ENCODE data around the gene PABPN1L.
A peak's percentile ranks its signal among the peaks of the same experiment; 100 is the strongest.

PABPN1L gene

DNA sequence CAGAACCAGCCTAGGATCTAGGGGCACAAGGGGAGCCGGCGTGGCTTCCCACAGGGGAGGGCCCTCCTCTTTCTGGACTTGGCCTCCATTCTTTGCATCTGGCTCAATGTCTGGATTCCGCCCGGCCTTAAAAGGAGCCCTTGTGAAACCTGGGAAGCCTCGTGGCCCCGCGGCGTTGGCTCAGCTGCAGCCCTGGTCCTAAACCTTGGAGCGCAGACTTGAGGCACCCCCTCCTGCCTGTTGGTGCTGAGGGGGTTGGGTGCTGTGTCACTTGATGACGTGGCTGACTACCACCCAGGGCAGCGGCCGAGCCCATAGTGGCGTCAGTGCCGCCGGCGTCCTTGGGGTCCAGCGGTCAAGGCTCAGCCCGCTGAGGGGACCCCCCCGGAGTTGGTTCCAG is 5.1 kb downstream of the PABPN1L start:
- H3K4me3 ChIP-seq (ENCODE audit: low read length): no peak overlapping the region
- no peak overlapping the region for H3K4ac ChIP-seq (ENCODE audit: low read depth, low read length)
- H4K8ac ChIP-seq (ENCODE audit: low read depth, low read length): no peak overlapping the region
- H2BK120ac ChIP-seq (ENCODE audit: low read depth, low read length): no peak overlapping the region
- peaks cover 6% of the 10 kb centered on the region for H3K79me1 ChIP-seq (ENCODE audit: low read length)
- H2BK5ac ChIP-seq (ENCODE audit: low read length): no peak overlapping the region
- H4K5ac ChIP-seq (ENCODE audit: low read length): no peak overlapping the region
- no peak overlapping the region for H3K4me2 ChIP-seq (ENCODE audit: low read length)
- no peak for DNase-seq
- no CpG with 5 or more reads among the region's 19 CpGs for WGBS (ENCODE audit: extremely low coverage, insufficient coverage, low lambda C conversion rate)
- H3K56ac ChIP-seq (ENCODE audit: low read length): no peak overlapping the region
- no peak overlapping the region for H3K18ac ChIP-seq (ENCODE audit: low read length)
- H2AK5ac ChIP-seq (ENCODE audit: low read length): no peak overlapping the region
- no peak overlapping the region for H3K9ac ChIP-seq (ENCODE audit: low read length)
- H2BK15ac ChIP-seq (replicated peaks; ENCODE audit: low read depth): no peak overlapping the region
- H3K36me3 ChIP-seq (ENCODE audit: control insufficient read depth, insufficient read depth, low read length): no peaks in the 10 kb centered on the region
- H3K4me1 ChIP-seq (ENCODE audit: control insufficient read depth, low read depth, low read length): peaks cover 2% of the 10 kb centered on the region
- no peaks in the 10 kb centered on the region for H3K27me3 ChIP-seq (ENCODE audit: insufficient read depth, low read length, poor library complexity)
- no peak overlapping the region for H3K23ac ChIP-seq (ENCODE audit: low read length)
- no peak overlapping the region for H3K27ac ChIP-seq (ENCODE audit: low read depth, low read length)
- no peaks in the 10 kb centered on the region for H3K79me2 ChIP-seq (ENCODE audit: control insufficient read depth, insufficient read depth, low read length)

DNA sequence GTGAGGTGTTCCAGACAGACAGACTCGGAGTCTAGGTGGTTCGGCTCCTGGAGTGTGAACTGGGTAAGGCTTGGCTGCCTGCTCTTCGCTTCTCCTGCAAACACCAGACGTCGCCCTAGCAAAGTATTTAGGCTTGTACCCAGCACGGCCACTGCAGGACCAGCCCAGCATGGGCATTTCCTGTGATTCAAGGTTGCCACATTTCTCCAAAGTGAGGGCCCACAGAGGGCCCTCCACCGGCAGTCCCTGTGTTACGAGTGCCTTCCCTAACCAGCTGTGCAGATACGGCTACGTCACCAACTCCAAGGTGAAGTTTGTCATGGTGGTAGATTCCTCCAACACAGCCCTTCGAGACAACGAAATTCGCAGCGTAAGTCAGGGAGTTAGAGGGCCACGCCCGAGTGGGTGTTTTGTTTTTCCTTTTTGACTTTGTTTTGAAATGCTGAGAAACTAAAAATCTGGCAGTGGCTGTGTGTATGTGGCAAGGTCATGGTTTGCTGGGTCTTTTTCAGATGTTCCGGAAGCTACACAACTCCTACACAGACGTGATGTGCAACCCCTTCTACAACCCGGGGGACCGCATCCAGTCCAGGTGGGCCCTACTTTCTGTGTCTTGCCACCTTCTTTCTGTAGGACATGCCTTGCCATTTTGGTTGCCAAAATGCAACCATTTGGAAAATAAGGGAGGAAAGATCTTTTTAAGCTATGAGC is 6.9 kb downstream of the PABPN1L start:
- Histone ChIP-seq H2BK15ac (replicated peaks; ENCODE audit: low read depth) (no peak overlapping the region), H3K27me3 (ENCODE audit: insufficient read depth, low read length, poor library complexity) (no peaks in the 10 kb centered on the region), H3K36me3 (ENCODE audit: control insufficient read depth, insufficient read depth, low read length) (no peaks in the 10 kb centered on the region), H4K5ac (ENCODE audit: low read length) (no peak overlapping the region), H3K27ac (ENCODE audit: low read depth, low read length) (no peak overlapping the region), H3K79me2 (ENCODE audit: control insufficient read depth, insufficient read depth, low read length) (no peaks in the 10 kb centered on the region), H3K4me3 (ENCODE audit: low read length) (no peak overlapping the region), H3K56ac (ENCODE audit: low read length) (no peak overlapping the region), H3K4me2 (ENCODE audit: low read length) (no peak overlapping the region), H2BK5ac (ENCODE audit: low read length) (no peak overlapping the region), H3K9ac (ENCODE audit: low read length) (no peak overlapping the region), H4K8ac (ENCODE audit: low read depth, low read length) (no peak overlapping the region), H3K79me1 (ENCODE audit: low read length) (peaks cover 9% of the 10 kb centered on the region), H3K23ac (ENCODE audit: low read length) (no peak overlapping the region), H3K4me1 (ENCODE audit: control insufficient read depth, low read depth, low read length) (peaks cover 2% of the 10 kb centered on the region), H3K18ac (ENCODE audit: low read length) (no peak overlapping the region), H2AK5ac (ENCODE audit: low read length) (no peak overlapping the region), H3K4ac (ENCODE audit: low read depth, low read length) (no peak overlapping the region), H2BK120ac (ENCODE audit: low read depth, low read length) (no peak overlapping the region)
- DNase-seq: no peak
- WGBS (ENCODE audit: extremely low coverage, insufficient coverage, low lambda C conversion rate): no CpG with 5 or more reads among the region's 20 CpGs

DNA sequence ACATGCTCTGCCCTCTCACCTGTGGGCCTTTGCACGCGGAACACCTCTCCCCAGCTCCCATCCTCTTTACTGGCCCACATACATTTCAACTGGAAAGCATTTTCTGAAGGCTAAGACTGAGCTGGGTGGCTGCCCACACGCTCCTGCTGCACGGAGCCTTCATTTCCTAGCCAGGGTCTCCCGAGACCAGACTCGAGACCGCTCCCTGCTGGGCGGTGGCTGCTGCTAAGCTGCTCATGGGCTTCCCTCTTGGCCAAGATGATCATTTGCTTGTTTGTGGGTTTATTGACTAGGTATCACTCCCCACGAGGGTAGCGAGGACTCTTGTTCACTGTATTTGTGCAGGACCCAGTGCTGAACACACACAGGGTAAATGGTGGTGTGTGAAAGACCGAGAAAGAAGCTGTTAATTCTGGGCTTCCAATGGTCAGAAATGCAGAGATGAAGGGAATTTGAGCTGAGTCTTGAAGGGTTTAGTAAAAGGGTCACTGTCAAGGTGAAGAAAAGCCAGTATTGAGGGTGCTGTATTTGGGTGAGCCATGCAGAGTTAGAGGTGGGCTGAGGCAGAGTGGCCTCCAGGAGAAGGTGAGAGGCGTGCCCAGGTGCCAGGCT is 8.6 kb downstream of the PABPN1L start:
- Histone ChIP-seq H3K4ac (ENCODE audit: low read depth, low read length) (no peak overlapping the region), H4K8ac (ENCODE audit: low read depth, low read length) (no peak overlapping the region), H3K18ac (ENCODE audit: low read length) (no peak overlapping the region), H2AK5ac (ENCODE audit: low read length) (no peak overlapping the region), H2BK120ac (ENCODE audit: low read depth, low read length) (no peak overlapping the region), H3K9ac (ENCODE audit: low read length) (peak overlapping the region; percentile 89), H2BK15ac (replicated peaks; ENCODE audit: low read depth) (no peak overlapping the region), H3K4me2 (ENCODE audit: low read length) (peak overlapping the region; percentile 85), H3K27ac (ENCODE audit: low read depth, low read length) (no peak overlapping the region), H3K23ac (ENCODE audit: low read length) (no peak overlapping the region), H3K79me2 (ENCODE audit: control insufficient read depth, insufficient read depth, low read length) (no peaks in the 10 kb centered on the region), H3K27me3 (ENCODE audit: insufficient read depth, low read length, poor library complexity) (no peaks in the 10 kb centered on the region), H3K4me1 (ENCODE audit: control insufficient read depth, low read depth, low read length) (peaks cover 2% of the 10 kb centered on the region), H3K79me1 (ENCODE audit: low read length) (peaks cover 9% of the 10 kb centered on the region), H3K4me3 (ENCODE audit: low read length) (peak overlapping the region; percentile 94), H4K5ac (ENCODE audit: low read length) (no peak overlapping the region), H2BK5ac (ENCODE audit: low read length) (no peak overlapping the region), H3K56ac (ENCODE audit: low read length) (peak overlapping the region; percentile 96), H3K36me3 (ENCODE audit: control insufficient read depth, insufficient read depth, low read length) (no peaks in the 10 kb centered on the region)
- peak; percentile 83 for DNase-seq
- WGBS (ENCODE audit: extremely low coverage, insufficient coverage, low lambda C conversion rate): no CpG with 5 or more reads among the region's 12 CpGs

DNA sequence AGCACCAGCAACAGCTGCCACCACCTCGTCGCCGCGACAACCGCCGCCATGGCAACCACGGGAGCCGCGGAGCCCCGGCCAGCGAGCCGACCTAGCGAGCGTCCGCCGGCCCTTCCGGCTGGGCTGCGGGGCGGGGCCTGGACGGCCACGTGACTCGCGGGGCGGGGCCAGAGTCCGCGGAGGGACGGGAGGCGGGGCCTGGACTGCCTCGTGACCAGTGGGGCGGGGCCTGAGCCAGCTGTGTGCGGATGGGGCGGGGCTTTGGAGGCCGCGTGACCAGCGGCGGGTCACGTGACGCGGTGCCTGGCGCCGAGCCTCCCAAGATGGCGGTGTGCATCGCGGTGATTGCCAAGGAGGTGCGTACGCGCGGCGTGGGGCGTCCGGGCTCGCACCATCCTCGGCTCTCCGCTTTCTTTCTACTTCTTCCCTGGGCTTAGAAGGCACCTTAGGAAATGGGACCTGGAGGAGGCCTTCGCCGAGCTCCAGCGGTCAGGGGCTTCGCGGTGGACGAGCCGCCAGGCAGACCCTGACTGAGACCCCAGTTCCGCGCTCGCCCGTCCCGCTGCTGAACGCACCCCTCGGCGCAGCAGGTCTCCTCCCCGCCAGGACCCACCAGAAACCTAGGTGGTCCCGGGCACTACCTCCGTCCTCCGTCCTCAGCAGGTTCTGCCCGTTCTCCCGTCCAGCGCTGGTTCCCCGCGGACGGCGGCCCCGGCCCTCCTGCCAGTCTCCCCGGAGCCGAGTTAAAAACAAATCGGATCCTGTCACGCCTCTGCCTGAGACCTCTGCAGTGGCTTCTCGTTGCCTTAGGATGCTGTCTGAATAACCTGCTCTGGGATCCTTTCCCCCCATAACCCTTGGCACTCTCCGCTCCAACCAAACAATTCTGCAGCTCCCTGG is 9.4 kb downstream of the PABPN1L start, which contains the start of the genes GALNS and TRAPPC2L:
GALNS (minus strand) TSS at position 120 of the 900 bp plus-strand sequence; CDS start at position 50, 70 bp downstream.
TRAPPC2L (plus strand) TSS at position 300 of the 900 bp plus-strand sequence; CDS start at position 324, 24 bp downstream.
- Histone ChIP-seq H3K56ac (ENCODE audit: low read length) (peak within 1 kb of the TSS; percentile 96), H4K8ac (ENCODE audit: low read depth, low read length) (no peak within 1 kb of the TSS), H3K18ac (ENCODE audit: low read length) (peak within 1 kb of the TSS; percentile 2), H3K4ac (ENCODE audit: low read depth, low read length) (no peak within 1 kb of the TSS), H3K79me2 (ENCODE audit: control insufficient read depth, insufficient read depth, low read length) (no peaks in the 10 kb centered on the region), H2AK5ac (ENCODE audit: low read length) (no peak within 1 kb of the TSS), H2BK5ac (ENCODE audit: low read length) (no peak within 1 kb of the TSS), H2BK15ac (replicated peaks; ENCODE audit: low read depth) (no peak within 1 kb of the TSS), H2BK120ac (ENCODE audit: low read depth, low read length) (no peak within 1 kb of the TSS), H3K79me1 (ENCODE audit: low read length) (peaks cover 9% of the 10 kb centered on the region), H3K23ac (ENCODE audit: low read length) (peak within 1 kb of the TSS; percentile 85), H4K5ac (ENCODE audit: low read length) (no peak within 1 kb of the TSS), H3K36me3 (ENCODE audit: control insufficient read depth, insufficient read depth, low read length) (no peaks in the 10 kb centered on the region), H3K4me2 (ENCODE audit: low read length) (peak within 1 kb of the TSS; percentile 85), H3K27ac (ENCODE audit: low read depth, low read length) (no peak within 1 kb of the TSS), H3K9ac (ENCODE audit: low read length) (peak within 1 kb of the TSS; percentile 89), H3K4me3 (ENCODE audit: low read length) (peak within 1 kb of the TSS; percentile 94), H3K4me1 (ENCODE audit: control insufficient read depth, low read depth, low read length) (peaks cover 2% of the 10 kb centered on the region), H3K27me3 (ENCODE audit: insufficient read depth, low read length, poor library complexity) (no peaks in the 10 kb centered on the region)
- no CpG with 5 or more reads among the region's 87 CpGs for WGBS (ENCODE audit: extremely low coverage, insufficient coverage, low lambda C conversion rate)
- peak; percentile 95 for DNase-seq

DNA sequence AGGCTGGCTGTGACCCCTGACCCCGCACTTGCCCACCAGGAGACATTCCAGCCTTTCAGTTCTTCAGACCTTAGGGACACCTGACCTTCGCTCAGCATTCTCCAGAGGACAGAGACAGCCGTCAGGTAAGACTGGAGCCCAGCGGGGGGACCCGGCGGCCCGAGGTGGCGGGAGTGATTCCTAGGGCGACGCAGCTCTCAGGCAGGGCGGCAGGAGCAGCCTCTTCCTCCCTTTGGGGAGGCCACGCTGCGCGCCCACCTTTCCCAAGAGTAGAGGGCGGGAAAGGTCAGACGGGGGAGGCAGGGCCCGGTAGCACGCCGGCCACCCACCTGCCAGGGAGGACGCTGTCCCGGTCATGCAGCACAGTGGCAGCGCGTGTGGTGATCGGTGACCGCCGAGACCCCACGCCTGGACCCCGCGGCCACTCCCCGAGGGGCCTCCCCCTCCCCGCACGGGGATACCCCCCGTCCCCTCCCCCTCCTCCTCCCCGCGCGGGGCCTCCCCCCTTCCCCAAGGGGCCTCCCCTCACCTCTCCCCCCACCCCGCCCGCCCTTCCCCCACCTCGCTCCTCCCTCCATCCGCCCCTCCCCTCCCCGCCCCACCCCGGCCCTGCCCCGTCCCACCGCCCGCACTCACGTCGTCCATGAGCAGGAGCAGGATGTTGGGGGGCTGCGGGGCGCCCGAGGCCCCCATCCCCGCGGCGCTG is 10.2 kb downstream of the PABPN1L start:
- Histone ChIP-seq H3K4me1 (ENCODE audit: control insufficient read depth, low read depth, low read length) (peaks cover 2% of the 10 kb centered on the region), H3K18ac (ENCODE audit: low read length) (no peak overlapping the region), H3K79me2 (ENCODE audit: control insufficient read depth, insufficient read depth, low read length) (no peaks in the 10 kb centered on the region), H2BK120ac (ENCODE audit: low read depth, low read length) (no peak overlapping the region), H3K4me2 (ENCODE audit: low read length) (peak overlapping the region; percentile 76), H3K4me3 (ENCODE audit: low read length) (peak overlapping the region; percentile 40), H4K8ac (ENCODE audit: low read depth, low read length) (no peak overlapping the region), H3K27ac (ENCODE audit: low read depth, low read length) (no peak overlapping the region), H3K56ac (ENCODE audit: low read length) (peak overlapping the region; percentile 89), H2BK5ac (ENCODE audit: low read length) (no peak overlapping the region), H4K5ac (ENCODE audit: low read length) (no peak overlapping the region), H3K79me1 (ENCODE audit: low read length) (peaks cover 9% of the 10 kb centered on the region), H3K9ac (ENCODE audit: low read length) (peak overlapping the region; percentile 75), H3K27me3 (ENCODE audit: insufficient read depth, low read length, poor library complexity) (no peaks in the 10 kb centered on the region), H3K36me3 (ENCODE audit: control insufficient read depth, insufficient read depth, low read length) (no peaks in the 10 kb centered on the region), H3K4ac (ENCODE audit: low read depth, low read length) (no peak overlapping the region), H2AK5ac (ENCODE audit: low read length) (no peak overlapping the region), H3K23ac (ENCODE audit: low read length) (peak overlapping the region; percentile 85), H2BK15ac (replicated peaks; ENCODE audit: low read depth) (no peak overlapping the region)
- WGBS (ENCODE audit: extremely low coverage, insufficient coverage, low lambda C conversion rate): no CpG with 5 or more reads among the region's 53 CpGs
- peak; percentile 29 for DNase-seq

Data from mesendoderm (in vitro differentiated cells).